Pancreas (tissue), 10 donors: ENCODE data around the gene BET1. TPM values are rescaled to one million over a fixed set of nuclear protein-coding genes. Genes with fewer than 3 reads are reported as not detected.

Source experiments
- ATAC-seq, 4 donors: fragments of 200-7000 bp; cut with Tn5 transposase; one replicate each; pipeline versions ENCODE4 v1.8.0 to v1.9.1; 2020; ENCODE audit warnings: mild to moderate bottlenecking in 4 of 4, moderate library complexity in 4 of 4
- DNase-seq, 6 donors: peaks; one replicate each; pipeline ENCODE4 v3.0.0-alpha.2; 2020
- FAIRE-seq: peaks from 2 replicates; lab custom pipeline; 2012; peaks lifted over from hg19 to GRCh38; lab: Jason Lieb, UNC
- H3K27ac ChIP-seq, 4 donors: fragments of 200-600 bp; sonication (generic); 1 replicate in 3 of 4; 2 replicates in 1 of 4; pipeline versions ENCODE4 v1.5.0 to v1.8.0; 2020
- H3K27me3 ChIP-seq, 4 donors: fragments of 200-600 bp; one replicate each; pipeline ENCODE4 v1.8.0; 2021
- H3K36me3 ChIP-seq, 3 donors: fragments of 200-600 bp; sonication (generic) in 1 of 3; one replicate each; pipeline versions ENCODE4 v1.5.0 to v1.8.0; 2020 to 2021
- H3K4me1 ChIP-seq, 3 donors: fragments of 200-600 bp; one replicate each; pipeline ENCODE4 v1.8.0; 2021
- H3K4me3 ChIP-seq, 4 donors: fragments of 200-600 bp; sonication (generic) in 2 of 4; one replicate each; pipeline versions ENCODE4 v1.5.0 to v1.8.0; 2020 to 2021
- H3K9me3 ChIP-seq, 4 donors: fragments of 200-600 bp; one replicate each; pipeline ENCODE4 v1.8.0; 2021
- WGBS, 2 donors: extraction: QIAGEN DNeasy Blood & Tissue Kit; methylation state at CpG; one replicate each; pipeline ENCODE4 v1.1.7; 2013; 5-methylcytosine and 5-hydroxymethylcytosine counted together
- intact Hi-C, 3 donors: fragments of 100-400 bp; cut with DNase I; formaldehyde crosslinking; loops; one replicate each; pipeline versions ENCODE4 v1.11.1 to v1.14.2; 2022
- polyA plus RNA-seq, 2 donors: library from polyadenylated mRNA; stranded (reverse); fragments of 200-250 nt; gene quantifications; one replicate each; pipeline ENCODE4 v1.2.3, GENCODE V29; 2013
- total RNA-seq, 6 donors: library from RNA; stranded (reverse); fragmentation: NEBNext Ultra II Directional in 4 of 6; extraction: Animal tissue kit (Norgen Biotek cat#: 25700) in 4 of 6; gene quantifications; one replicate each; pipeline versions ENCODE4 v1.2.1 to v1.2.4, GENCODE V29; 2021 to 2023
- TF ChIP-seq, protein P1 (sequence below), 4 donors: fragments of 200-600 bp; sonication (generic) in 3 of 4; IDR thresholded peaks; one replicate each; pipeline versions ENCODE4 v1.5.0 to v1.8.0; 2021; ENCODE audit warnings: antibody characterized with exemption in 4 of 4
- donor health status: healthy with polysubstance abuse.
- donor health status: DM: no; HTN: no; CAD: no; lungs with moderate emphysema.
- donor health status: DM: no; HTN: no; CAD: no.
- donor health status: control.
- donor health status: control.
- donor health status: Bipolar disorder and iron deficiency.
- donor health status: DM: yes; HTN: yes; CAD: no.
- donor health status: DM: no; HTN: no; CAD: no.
- donor health status: DM: no; HTN: no; CAD: no.
- donor health status: DM: yes; HTN: yes; CAD: no.

The BET1 gene
- total and polyA plus RNA-seq, 8 donors = 13.8 to 24.6 (median 18.1) TPM

GRCh38 chr7:93943816-93944540 lies 60.2 kb downstream of the BET1 start:
- no peak for DNase-seq
- intact Hi-C loops = no loop called here
- Histone ChIP-seq H3K9me3 (no peaks in the 10 kb centered on the region), H3K36me3 (no peaks in the 10 kb centered on the region), H3K4me3 (no peak overlapping the region), H3K27ac (no peak overlapping the region), H3K4me1 (no peaks in the 10 kb centered on the region), H3K27me3 (no peaks in the 10 kb centered on the region)
- FAIRE-seq = no peak
- ATAC-seq = no peak
- 40 to 47% methylated on average over 4 of the region's 4 CpGs for WGBS, 2 donors
- TF ChIP-seq, protein P1, sequence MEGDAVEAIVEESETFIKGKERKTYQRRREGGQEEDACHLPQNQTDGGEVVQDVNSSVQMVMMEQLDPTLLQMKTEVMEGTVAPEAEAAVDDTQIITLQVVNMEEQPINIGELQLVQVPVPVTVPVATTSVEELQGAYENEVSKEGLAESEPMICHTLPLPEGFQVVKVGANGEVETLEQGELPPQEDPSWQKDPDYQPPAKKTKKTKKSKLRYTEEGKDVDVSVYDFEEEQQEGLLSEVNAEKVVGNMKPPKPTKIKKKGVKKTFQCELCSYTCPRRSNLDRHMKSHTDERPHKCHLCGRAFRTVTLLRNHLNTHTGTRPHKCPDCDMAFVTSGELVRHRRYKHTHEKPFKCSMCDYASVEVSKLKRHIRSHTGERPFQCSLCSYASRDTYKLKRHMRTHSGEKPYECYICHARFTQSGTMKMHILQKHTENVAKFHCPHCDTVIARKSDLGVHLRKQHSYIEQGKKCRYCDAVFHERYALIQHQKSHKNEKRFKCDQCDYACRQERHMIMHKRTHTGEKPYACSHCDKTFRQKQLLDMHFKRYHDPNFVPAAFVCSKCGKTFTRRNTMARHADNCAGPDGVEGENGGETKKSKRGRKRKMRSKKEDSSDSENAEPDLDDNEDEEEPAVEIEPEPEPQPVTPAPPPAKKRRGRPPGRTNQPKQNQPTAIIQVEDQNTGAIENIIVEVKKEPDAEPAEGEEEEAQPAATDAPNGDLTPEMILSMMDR (IDR thresholded peaks at IDR 0.05) = no peak

Other genes with a start within 250 kb of the BET1 start
- 10 to 100 TPM; 11.8 to 49.2 (median 16.6) TPM for gene TFPI2, start 113.6 kb downstream of the BET1 start, total RNA-seq
- gene TFPI2, start 113.6 kb downstream of the BET1 start, polyA plus RNA-seq = 10 to 100 TPM; 24.5 to 37.9 TPM
- gene GNGT1, start 97.8 kb downstream of the BET1 start, total RNA-seq = not detected
- not detected for gene GNGT1, start 97.8 kb downstream of the BET1 start, polyA plus RNA-seq
- gene GNG11, start 82.6 kb downstream of the BET1 start, total RNA-seq = 1 to 10 TPM; 1.6 to 4.8 (median 3.3) TPM
- gene GNG11, start 82.6 kb downstream of the BET1 start, polyA plus RNA-seq = 10 to 100 TPM; 12.1 TPM